ENCODE measurements around the gene RBBP7.
"Not testable (repeated sequence)": the region's sequence is repeated elsewhere in the genome, so short reads cannot be mapped to it uniquely, and the experiment has no call there.

Gene RBBP7

DNA sequence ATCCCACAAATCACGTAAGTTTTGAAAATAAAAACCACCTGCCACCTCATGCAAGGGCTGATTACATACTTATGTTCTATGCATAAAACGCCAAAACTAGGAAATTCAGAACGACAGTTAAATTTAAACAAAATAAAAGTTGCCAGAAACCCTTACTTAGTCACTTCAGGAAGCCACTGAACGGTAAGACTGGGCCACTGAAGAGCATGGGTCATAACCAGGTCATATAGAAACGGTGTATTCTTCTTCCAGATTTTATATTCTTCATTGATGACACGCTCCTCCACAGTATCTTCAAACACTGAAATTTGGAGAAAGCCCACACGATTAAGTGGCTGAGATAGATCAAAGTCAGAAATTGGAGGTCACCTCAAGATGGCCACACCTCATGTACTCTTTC, 1.2 kb downstream of the RBBP7 start:
- Histone ChIP-seq H2AFZ (no peak overlapping the region), H3K4me1 (peaks cover 3% of the 10 kb centered on the region), H3K36me3 (ENCODE audit: control insufficient read depth, insufficient read depth, low read length) (no peaks in the 10 kb centered on the region), H3K4me2 (ENCODE audit: low read length) (peak overlapping the region; percentile 73), H3K4me3 (ENCODE audit: low read depth, low read length) (peak overlapping the region; percentile 67), H3K79me2 (peaks cover 21% of the 10 kb centered on the region), H3K27ac (peak overlapping the region; percentile 49), H3K9ac (no peak overlapping the region), H3K9me3 (ENCODE audit: control insufficient read depth, low read length) (no peaks in the 10 kb centered on the region), H3K27me3 (ENCODE audit: control insufficient read depth, insufficient read depth, low read length) (no peaks in the 10 kb centered on the region)
- TF ChIP-seq, protein P1, sequence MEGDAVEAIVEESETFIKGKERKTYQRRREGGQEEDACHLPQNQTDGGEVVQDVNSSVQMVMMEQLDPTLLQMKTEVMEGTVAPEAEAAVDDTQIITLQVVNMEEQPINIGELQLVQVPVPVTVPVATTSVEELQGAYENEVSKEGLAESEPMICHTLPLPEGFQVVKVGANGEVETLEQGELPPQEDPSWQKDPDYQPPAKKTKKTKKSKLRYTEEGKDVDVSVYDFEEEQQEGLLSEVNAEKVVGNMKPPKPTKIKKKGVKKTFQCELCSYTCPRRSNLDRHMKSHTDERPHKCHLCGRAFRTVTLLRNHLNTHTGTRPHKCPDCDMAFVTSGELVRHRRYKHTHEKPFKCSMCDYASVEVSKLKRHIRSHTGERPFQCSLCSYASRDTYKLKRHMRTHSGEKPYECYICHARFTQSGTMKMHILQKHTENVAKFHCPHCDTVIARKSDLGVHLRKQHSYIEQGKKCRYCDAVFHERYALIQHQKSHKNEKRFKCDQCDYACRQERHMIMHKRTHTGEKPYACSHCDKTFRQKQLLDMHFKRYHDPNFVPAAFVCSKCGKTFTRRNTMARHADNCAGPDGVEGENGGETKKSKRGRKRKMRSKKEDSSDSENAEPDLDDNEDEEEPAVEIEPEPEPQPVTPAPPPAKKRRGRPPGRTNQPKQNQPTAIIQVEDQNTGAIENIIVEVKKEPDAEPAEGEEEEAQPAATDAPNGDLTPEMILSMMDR (IDR thresholded peaks at IDR 0.05): no peak

- H3K4me1 ChIP-seq: peaks cover 3% of the 10 kb centered on the region
- no peaks in the 10 kb centered on the region for H3K27me3 ChIP-seq (ENCODE audit: control insufficient read depth, insufficient read depth, low read length)
- TF ChIP-seq, protein P1 (IDR thresholded peaks at IDR 0.05): no peak
- peaks cover 23% of the 10 kb centered on the region for H3K79me2 ChIP-seq
- peak overlapping the region; percentile 67 for H3K4me3 ChIP-seq (ENCODE audit: low read depth, low read length)
- no peaks in the 10 kb centered on the region for H3K9me3 ChIP-seq (ENCODE audit: control insufficient read depth, low read length)
- H3K4me2 ChIP-seq (ENCODE audit: low read length): peak overlapping the region; percentile 73
- H3K27ac ChIP-seq: no peak overlapping the region
- H3K9ac ChIP-seq: no peak overlapping the region
- H2AFZ ChIP-seq: no peak overlapping the region
- H3K36me3 ChIP-seq (ENCODE audit: control insufficient read depth, insufficient read depth, low read length): no peaks in the 10 kb centered on the region
Measured at GRCh38 chrX:16867947-16868346, 2.2 kb downstream of the RBBP7 start.

DNA sequence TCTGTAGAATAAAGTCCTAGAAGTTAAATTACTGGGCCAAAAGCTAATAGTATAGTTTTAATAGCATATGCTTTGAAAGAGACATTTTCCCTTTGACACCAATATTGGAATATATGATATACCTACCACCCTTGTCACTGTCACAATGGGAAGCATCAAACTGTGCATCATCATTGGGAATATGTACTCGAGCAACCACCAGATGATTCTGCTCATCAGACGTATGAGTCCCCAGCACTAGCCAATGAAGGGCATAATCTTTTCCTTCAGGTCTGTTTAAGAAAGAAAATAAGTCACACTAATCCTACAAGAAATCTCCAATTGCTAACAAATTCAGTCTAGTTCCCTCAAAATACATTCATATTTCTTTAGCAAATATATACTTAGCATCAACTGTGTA, 7.3 kb downstream of the RBBP7 start:
- Histone ChIP-seq H3K27ac (no peak overlapping the region), H2AFZ (no peak overlapping the region), H3K4me3 (ENCODE audit: low read depth, low read length) (no peak overlapping the region), H3K36me3 (ENCODE audit: control insufficient read depth, insufficient read depth, low read length) (no peaks in the 10 kb centered on the region), H3K9me3 (ENCODE audit: control insufficient read depth, low read length) (no peaks in the 10 kb centered on the region), H3K27me3 (ENCODE audit: control insufficient read depth, insufficient read depth, low read length) (no peaks in the 10 kb centered on the region), H3K4me1 (peaks cover 9% of the 10 kb centered on the region), H3K9ac (no peak overlapping the region), H3K79me2 (peaks cover 11% of the 10 kb centered on the region), H3K4me2 (ENCODE audit: low read length) (no peak overlapping the region)
- TF ChIP-seq, protein P1 (IDR thresholded peaks at IDR 0.05): no peak

GRCh38 chrX:16856744-16857143, 13.4 kb downstream of the RBBP7 start:
- Histone ChIP-seq H3K36me3 (ENCODE audit: control insufficient read depth, insufficient read depth, low read length) (no peaks in the 10 kb centered on the region), H3K4me3 (ENCODE audit: low read depth, low read length) (no peak overlapping the region), H3K9me3 (ENCODE audit: control insufficient read depth, low read length) (no peaks in the 10 kb centered on the region), H3K4me1 (peaks cover 9% of the 10 kb centered on the region), H3K27me3 (ENCODE audit: control insufficient read depth, insufficient read depth, low read length) (no peaks in the 10 kb centered on the region), H3K9ac (no peak overlapping the region), H2AFZ (no peak overlapping the region), H3K79me2 (peaks cover 24% of the 10 kb centered on the region), H3K27ac (no peak overlapping the region), H3K4me2 (ENCODE audit: low read length) (no peak overlapping the region)
- TF ChIP-seq, protein P1 (IDR thresholded peaks at IDR 0.05): no peak

GRCh38 chrX:16856076-16856404, 14.1 kb downstream of the RBBP7 start:
- H3K36me3 ChIP-seq (ENCODE audit: control insufficient read depth, insufficient read depth, low read length); H3K9ac ChIP-seq; H3K27me3 ChIP-seq (ENCODE audit: control insufficient read depth, insufficient read depth, low read length); H3K9me3 ChIP-seq (ENCODE audit: control insufficient read depth, low read length); H2AFZ ChIP-seq; H3K27ac ChIP-seq; H3K4me3 ChIP-seq (ENCODE audit: low read depth, low read length); H3K4me1 ChIP-seq; H3K4me2 ChIP-seq (ENCODE audit: low read length): not testable (repeated sequence)
- peaks cover 26% of the 10 kb centered on the region for H3K79me2 ChIP-seq
